Thoracic aorta (tissue), 2 donors: ENCODE data around the gene LGR4. TPM values are rescaled to one million over a fixed set of nuclear protein-coding genes. Genes with fewer than 3 reads are reported as not detected.
A peak's percentile ranks its signal among the peaks of the same experiment; 100 is the strongest.

ENCODE experiments used
- ATAC-seq: fragments of 150-250 bp; one replicate; pipeline ENCODE4 v1.8.0; 2017; ENCODE audit warnings: low read depth; ENCODE audit not compliant: insufficient number of reproducible peaks, low FRiP score
- DNase-seq: peaks from one replicate; pipeline ENCODE4 v3.0.0-alpha.2; 2020; ENCODE audit warnings: low spot score
- H3K27ac ChIP-seq, 2 donors: fragments of 200-600 bp; sonication (generic); 1 replicate in 1 of 2; 2 replicates in 1 of 2; pipeline ENCODE4 v1.5.1; 2016; ENCODE audit warnings: mild to moderate bottlenecking in 2 of 2, moderate library complexity in 2 of 2
- H3K27me3 ChIP-seq: fragments of 200-600 bp; sonication (generic); replicated peaks from 2 replicates; pipeline ENCODE4 v1.6.0; 2016; ENCODE audit warnings: mild to moderate bottlenecking; ENCODE audit not compliant: insufficient read depth
- H3K36me3 ChIP-seq: fragments of 200-600 bp; sonication (generic); one replicate; pipeline ENCODE4 v1.5.1; 2016
- H3K4me1 ChIP-seq, 2 donors: fragments of 200-600 bp; sonication (generic); 1 replicate in 1 of 2; 2 replicates in 1 of 2; pipeline versions ENCODE4 v1.5.1 to v1.6.0; 2016; ENCODE audit warnings: low read depth in 2 of 2, mild to moderate bottlenecking in 1 of 2; ENCODE audit not compliant: control insufficient read depth in 1 of 2
- H3K4me3 ChIP-seq: fragments of 200-600 bp; sonication (generic); 2 replicates; pipeline ENCODE4 v1.5.1; 2016; ENCODE audit warnings: mild to moderate bottlenecking
- H3K9me3 ChIP-seq: fragments of 200-600 bp; sonication (generic); 2 replicates; pipeline ENCODE4 v1.5.1; 2016
- total RNA-seq, 2 donors: library from RNA; depleted of rRNA; stranded (reverse); fragments of >200 nt; gene quantifications; one replicate each; pipeline versions ENCODE4 v1.1.0 to v1.2.3, GENCODE V29; 2016
- TF ChIP-seq, protein P1 (sequence below): fragments of 200-600 bp; sonication (generic); IDR thresholded peaks from one replicate; pipeline ENCODE4 v1.5.1; 2019; ENCODE audit warnings: antibody characterized with exemption

The LGR4 gene
- total RNA-seq, 2 donors from 2014 or later: 26.4 to 48.6 TPM

DNA sequence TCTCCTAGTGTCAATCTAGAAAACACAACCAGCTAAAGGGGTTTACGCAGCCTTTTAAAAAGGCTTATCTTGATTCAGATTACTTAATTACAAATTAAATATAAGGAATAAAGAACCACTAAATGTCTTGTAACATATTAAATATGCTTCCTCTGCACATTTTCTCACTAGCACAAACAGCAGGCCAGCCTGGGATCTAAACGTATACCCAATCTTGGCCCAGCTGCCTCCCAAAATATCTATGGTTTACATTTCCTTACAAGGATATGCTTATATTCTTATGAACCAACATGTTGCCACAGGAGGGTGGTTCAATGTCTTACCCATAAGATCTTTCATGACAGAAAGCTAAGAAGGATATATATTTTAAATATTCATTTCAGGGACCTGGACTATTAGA lies 7.7 kb downstream of the LGR4 start:
- Histone ChIP-seq H3K4me3 (peak overlapping the region; percentile 34), H3K36me3 (no peaks in the 10 kb centered on the region), H3K27ac (peak overlapping the region in 1 of 2 donors; percentile 42), H3K4me1 (peaks cover 18 to 65% of the 10 kb centered on the region in 2 donors), H3K9me3 (no peaks in the 10 kb centered on the region), H3K27me3 (no peaks in the 10 kb centered on the region)
- ATAC-seq (no peak), DNase-seq (no peak)
- TF ChIP-seq, protein P1, sequence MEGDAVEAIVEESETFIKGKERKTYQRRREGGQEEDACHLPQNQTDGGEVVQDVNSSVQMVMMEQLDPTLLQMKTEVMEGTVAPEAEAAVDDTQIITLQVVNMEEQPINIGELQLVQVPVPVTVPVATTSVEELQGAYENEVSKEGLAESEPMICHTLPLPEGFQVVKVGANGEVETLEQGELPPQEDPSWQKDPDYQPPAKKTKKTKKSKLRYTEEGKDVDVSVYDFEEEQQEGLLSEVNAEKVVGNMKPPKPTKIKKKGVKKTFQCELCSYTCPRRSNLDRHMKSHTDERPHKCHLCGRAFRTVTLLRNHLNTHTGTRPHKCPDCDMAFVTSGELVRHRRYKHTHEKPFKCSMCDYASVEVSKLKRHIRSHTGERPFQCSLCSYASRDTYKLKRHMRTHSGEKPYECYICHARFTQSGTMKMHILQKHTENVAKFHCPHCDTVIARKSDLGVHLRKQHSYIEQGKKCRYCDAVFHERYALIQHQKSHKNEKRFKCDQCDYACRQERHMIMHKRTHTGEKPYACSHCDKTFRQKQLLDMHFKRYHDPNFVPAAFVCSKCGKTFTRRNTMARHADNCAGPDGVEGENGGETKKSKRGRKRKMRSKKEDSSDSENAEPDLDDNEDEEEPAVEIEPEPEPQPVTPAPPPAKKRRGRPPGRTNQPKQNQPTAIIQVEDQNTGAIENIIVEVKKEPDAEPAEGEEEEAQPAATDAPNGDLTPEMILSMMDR: no peak

DNA sequence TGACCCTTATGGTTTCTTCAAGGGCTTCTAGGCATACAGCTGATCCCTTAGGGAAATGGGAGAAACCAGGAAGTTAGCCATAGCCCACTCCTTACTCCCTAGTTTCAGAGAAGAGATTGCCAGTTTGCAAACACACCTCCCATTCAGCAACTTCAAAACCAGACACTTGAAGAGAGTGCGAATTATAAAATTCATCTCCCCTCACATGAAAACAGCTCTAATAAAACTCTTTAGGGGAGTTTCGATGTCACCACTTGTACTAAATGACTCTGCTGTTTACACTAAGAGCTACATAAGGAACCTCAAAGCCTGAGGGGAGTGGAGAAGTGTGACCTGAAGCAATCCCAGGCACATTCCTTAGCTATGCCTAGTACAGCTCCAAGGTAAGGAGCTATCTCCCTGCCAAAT lies 8.3 kb downstream of the LGR4 start:
- H3K27me3 ChIP-seq: no peaks in the 10 kb centered on the region
- DNase-seq (no peak), ATAC-seq (no peak)
- peaks cover 17 to 59% of the 10 kb centered on the region in 2 donors for H3K4me1 ChIP-seq
- no peaks in the 10 kb centered on the region for H3K9me3 ChIP-seq
- TF ChIP-seq, protein P1: no peak
- peak overlapping the region; percentile 34 for H3K4me3 ChIP-seq
- no peaks in the 10 kb centered on the region for H3K36me3 ChIP-seq
- H3K27ac ChIP-seq: peak overlapping the region; percentile 42 to 44

DNA sequence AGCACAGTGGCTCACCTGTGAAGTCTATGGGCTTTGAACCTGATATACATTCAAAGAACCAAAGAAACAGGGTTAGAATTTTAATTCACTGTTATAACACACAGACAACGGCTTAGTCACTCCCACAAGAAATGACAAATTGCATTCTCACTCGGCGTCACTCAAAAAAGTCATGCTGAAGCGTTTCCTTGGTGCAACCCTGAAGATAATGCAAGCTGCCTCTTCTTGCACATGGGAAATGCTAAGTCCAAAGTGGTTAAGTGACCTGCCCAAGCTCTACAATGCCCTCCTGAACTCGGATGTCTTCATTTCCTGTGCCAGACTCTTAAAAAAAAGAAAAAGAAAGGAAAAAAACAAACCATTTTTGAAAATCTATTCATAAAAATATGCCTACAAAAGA lies 10.0 kb downstream of the LGR4 start:
- TF ChIP-seq, protein P1: no peak
- Histone ChIP-seq H3K27ac (no peak overlapping the region), H3K36me3 (no peaks in the 10 kb centered on the region), H3K4me1 (peaks cover 8 to 45% of the 10 kb centered on the region in 2 donors), H3K9me3 (no peaks in the 10 kb centered on the region), H3K4me3 (no peak overlapping the region), H3K27me3 (no peaks in the 10 kb centered on the region)
- DNase-seq (no peak), ATAC-seq (no peak)

DNA sequence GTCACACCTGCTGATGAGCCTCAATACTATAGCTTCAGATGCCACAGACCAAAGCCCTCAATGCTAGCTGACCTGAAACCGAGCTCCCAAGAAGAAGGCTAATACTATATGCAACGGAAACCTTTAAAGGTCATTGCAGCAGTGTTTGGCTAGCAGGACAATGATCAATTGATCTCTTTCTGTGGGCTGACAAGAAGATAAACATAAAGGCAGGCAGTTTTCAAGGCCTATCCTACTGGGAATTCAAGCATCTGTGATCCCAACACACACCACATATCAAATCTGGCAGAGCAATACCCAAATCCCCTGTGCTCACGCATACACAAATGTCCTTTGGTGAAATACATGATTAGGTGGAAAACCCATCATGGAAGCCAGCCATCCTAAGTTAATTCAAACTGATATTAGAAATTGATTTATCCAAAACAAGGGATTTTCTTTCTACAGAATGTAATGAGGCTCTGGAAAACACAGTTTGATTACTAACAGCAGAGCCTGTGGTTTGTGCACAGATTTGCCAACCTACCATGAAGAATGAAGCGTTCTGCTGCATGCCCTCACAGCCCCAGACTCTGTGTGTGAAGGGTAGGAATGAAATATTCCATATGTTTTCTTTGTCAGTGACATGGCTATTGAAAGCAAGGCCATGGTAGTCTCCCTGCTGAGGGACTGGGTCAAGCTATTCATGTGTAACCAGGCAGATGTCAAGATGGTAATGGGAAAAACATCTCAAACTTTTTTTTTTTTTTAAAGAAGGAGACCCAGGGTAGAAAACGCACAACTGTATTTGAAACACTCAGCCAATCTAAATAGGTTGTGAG lies 12.2 kb downstream of the LGR4 start:
- no peak overlapping the region for H3K4me3 ChIP-seq
- H3K9me3 ChIP-seq: no peaks in the 10 kb centered on the region
- no peaks in the 10 kb centered on the region for H3K36me3 ChIP-seq
- H3K27me3 ChIP-seq: no peaks in the 10 kb centered on the region
- H3K27ac ChIP-seq: no peak overlapping the region
- DNase-seq (no peak), ATAC-seq (no peak)
- H3K4me1 ChIP-seq: peaks cover 9 to 45% of the 10 kb centered on the region in 2 donors
- TF ChIP-seq, protein P1: no peak

DNA sequence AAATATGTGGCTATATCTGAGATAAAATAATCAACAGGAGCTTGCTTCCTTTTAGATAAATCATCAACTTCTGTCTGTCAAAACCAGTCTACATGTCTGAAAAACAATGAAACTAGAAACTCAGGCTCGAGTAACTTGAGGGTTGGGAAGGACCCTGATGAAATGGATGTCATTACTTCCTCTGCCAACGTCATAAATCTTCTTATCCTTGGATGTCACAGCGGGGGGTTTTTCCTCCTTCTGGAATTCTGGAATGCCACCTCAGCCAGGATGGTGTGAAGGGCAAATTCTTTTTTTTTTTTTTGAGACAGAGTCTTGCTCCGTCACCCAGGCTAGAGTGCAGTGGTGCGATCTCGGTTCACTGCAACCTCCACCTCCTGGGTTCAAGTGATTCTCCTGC lies 13.4 kb downstream of the LGR4 start:
- no peaks in the 10 kb centered on the region for H3K36me3 ChIP-seq
- no peak for DNase-seq
- no peak overlapping the region for H3K27ac ChIP-seq
- H3K4me3 ChIP-seq: no peak overlapping the region
- ATAC-seq: no peak
- TF ChIP-seq, protein P1: no peak
- H3K27me3 ChIP-seq: no peaks in the 10 kb centered on the region
- H3K9me3 ChIP-seq: no peaks in the 10 kb centered on the region
- H3K4me1 ChIP-seq: peaks cover 3 to 43% of the 10 kb centered on the region in 2 donors
